Measurements from ENCODE around the gene OR2A1.
"Not testable (repeated sequence)": the region's sequence is repeated elsewhere in the genome, so short reads cannot be mapped to it uniquely, and the experiment has no call there.

Gene OR2A1

DNA sequence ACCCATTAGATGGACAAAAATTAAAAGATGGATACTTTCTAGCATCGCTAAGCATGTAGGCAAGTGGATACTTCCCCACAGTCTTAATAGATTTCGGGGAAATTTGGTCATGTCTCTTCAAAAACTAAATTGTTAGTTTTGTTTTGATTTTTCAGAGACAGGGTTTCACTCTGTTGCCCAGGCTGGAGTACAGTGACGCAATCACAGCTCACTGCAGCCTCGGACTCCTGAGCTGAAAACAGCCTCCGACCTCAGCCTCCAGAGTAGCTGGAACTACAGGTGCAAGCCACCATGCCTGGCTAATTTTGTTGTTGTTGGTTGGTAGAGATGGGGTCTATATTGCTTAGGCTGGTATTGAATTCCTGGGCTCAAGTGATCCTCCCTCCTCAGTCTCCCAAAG is 13.6 kb downstream of the OR2A1 start:
- not testable (repeated sequence) for DNase-seq (ENCODE audit: low spot score)

DNA sequence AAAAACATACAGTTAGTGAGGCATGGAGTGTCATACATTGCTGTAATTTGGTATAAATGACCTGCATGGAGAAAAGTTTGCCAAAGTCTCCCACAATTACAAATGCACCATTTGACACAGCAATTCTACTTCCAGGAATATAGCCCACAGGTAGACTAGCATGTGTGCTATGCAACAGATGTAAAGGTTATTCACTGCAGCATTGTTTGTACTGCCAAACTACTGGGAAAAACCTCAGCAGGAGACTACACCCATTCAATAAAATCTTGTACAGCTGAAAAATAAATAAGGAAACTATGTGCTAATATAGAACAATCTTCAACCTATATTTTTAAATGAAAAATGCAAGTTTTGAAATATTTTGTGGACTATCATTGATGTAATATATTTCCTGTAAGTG is 17.8 kb downstream of the OR2A1 start:
- not testable (repeated sequence) for DNase-seq (ENCODE audit: low spot score)

DNA sequence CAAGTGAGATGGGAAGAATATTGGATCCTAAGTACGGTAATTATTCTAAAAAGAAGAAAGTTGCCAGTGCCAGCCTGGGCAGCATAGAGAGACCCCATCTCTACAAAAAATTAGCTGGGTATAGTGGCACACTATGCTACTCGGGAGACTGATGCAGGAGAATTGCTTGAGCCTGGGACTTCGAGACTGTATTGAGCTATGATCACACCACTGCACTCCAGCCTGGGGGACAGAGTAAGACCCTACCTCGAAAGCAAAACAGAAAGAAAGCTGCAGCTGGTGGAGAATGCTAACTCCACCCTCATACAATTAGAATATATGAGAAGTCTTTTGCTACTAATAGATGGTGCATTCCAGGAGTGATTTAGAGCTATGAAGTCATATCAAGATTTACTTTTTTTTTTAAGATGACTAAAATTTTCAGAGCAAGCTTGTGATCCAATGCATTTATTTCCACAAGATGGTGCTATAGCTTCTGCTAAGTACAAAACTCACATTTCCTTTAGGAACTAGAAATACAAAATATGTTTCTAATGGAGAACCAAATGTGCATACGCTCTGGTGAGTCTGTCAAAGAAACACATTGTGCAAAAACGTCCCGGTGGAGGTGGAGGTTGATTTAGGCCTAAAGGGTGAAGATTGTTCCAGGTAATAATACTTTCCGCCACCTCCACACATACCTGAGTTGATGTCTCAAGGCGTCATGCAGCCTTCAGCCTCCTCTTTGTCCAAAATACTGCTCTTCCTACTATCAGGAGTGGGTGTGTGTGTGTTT is 19.2 kb downstream of the OR2A1 start:
- not testable (repeated sequence) for DNase-seq (ENCODE audit: low spot score)

DNA sequence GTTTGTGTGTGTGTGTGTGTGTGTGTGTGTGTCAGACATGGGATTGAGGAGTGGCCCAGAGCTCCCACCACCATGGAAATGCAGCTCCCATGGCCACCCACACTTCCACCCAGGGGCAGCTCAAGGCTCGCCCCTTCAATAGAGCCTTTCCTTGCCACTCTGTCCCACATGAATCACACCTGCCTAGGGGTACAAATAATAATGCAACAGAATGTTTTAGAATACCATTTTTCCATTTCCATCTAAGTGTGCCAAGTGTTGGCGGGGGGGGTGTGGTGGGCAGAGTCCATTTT is 19.7 kb downstream of the OR2A1 start:
- not testable (repeated sequence) for DNase-seq (ENCODE audit: low spot score)

DNA sequence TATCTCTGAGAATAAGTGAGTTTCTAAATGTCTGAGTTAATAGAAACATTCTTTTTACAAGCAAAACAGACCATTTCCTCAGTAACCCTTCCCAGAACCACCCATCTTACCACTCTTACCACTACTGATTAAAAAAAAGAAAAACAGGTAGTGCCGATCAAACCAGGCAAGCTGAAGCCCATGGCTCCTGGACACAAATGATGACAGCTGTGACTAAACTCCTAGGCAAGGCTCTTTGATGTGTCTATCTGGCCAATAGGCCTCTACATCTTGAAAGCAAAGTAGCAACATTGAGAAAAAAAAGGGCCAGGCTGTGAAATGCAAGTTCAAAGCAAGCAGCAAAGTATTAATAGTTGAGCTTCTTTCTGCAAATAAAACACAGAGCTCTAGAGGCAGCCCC is 36.4 kb downstream of the OR2A1 start:
- DNase-seq (ENCODE audit: low spot score), result not testable (repeated sequence)

DNA sequence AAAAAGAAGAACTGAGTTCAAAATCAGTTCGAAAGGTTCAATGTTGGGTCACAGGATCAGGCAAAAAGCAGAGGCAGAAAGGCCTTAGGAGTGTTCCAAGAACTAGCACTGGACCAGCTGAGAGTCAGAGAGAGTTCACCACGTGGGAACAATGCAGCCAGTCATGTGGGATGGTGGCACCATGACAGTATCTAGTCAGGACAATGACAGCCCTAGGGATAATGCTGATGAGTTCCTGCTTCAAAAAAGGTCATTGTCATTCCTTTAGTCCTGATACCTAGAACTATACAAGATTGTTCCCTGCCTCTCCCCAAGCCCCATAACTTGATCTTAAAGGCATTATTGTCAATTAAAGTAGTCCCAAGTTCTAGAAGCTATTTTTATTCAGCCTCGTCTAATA is 39.4 kb downstream of the OR2A1 start:
- DNase-seq (ENCODE audit: low spot score), result not testable (repeated sequence)

DNA sequence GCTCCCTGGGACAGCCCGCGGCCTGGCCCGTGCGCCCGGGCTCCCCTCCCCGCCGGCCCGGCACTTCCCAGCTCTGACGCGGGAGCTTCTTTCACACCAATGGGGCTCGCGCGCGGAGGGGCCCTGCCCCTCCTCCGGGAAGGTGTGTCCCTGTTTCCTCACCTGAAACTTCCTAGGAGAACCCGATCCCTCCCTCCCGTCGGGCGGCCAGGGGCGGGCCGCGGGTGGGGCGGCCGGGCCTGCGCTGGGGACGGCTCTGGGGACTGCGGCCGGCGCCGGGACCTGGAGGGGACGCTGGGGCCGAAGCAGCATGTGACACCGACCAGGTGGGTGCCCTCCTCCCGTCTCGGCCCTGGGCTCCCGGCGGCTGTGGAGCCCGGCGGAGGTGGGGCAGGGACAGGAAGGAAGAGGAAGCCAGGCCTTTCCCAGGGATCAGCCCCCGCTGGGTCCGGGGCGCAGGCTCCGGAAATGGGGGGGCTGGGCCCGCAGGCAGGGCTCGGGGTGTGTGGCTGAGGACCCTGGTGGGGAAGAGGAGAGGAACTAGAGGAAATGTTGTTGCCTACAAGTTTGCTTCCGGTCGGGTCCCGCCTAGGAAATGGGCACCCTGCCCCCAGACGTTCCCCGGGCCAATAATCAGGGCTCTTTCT is 43.1 kb downstream of the OR2A1 start, which contains the start of gene ARHGEF5:
Gene ARHGEF5, plus strand, starts transcription at position 227 of the 647 bp plus-strand sequence. CDS start 7,268 bp downstream, outside the sequence.
- DNase-seq (ENCODE audit: low spot score), result not testable (repeated sequence)

DNA sequence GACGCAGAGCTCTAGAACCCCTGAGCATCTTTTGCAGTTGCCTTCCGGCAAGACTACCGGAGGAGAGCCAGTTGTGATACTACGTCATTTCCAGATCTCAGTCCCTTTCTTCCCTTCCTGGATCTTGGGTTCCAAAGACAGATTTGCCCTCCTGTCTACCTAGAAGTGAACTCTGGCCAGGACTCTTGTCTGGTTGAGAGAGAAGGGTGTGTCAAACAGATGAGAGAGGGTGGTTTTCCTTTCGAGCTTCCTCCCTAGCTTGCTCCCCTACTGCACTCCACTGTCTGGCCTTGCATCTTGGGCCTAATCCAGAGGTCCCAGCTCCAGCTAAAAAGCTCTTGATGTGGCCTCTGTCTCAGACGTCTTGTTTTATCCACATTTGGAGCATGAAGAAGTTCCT is 44.0 kb downstream of the OR2A1 start:
- not testable (repeated sequence) for DNase-seq (ENCODE audit: low spot score)

DNA sequence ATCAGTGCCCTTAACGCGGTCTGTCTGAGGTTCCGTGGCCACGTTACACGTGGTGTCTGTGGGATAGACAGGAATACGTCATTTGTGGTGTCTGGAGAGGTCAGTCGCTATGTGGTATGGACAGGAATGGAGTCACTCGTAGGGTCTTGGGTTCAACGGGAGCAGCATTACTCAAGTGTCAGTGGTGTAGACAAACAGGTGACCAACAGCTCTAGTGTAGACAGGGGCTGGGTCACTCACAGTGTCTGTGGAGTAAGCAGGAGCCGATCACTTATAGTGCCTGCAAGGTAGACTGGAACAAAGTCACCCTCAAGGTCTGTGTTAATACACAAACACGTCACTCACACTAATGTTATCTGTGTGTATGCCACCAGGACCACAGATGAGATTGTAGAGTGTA is 44.6 kb downstream of the OR2A1 start:
- DNase-seq (ENCODE audit: low spot score), result not testable (repeated sequence)

DNA sequence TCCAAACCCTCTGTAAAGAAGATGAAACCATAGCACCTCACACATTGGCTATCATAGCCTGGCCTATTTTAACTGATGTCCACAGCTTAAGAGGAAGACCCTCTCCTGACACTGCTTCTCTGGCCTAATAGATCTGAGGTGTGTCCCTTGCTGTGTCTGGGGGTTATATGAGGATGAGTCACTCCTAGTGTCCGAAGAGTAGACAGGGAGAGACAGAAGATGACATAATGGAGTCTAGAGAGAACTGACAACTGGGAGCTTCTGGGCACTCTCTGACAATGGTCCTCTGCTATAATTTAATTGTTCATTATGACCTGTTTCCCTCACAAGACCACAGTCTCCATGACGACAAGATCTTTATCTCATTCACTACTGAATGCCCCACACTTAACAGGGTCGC is 49.8 kb downstream of the OR2A1 start:
- not testable (repeated sequence) for DNase-seq (ENCODE audit: low spot score)

DNA sequence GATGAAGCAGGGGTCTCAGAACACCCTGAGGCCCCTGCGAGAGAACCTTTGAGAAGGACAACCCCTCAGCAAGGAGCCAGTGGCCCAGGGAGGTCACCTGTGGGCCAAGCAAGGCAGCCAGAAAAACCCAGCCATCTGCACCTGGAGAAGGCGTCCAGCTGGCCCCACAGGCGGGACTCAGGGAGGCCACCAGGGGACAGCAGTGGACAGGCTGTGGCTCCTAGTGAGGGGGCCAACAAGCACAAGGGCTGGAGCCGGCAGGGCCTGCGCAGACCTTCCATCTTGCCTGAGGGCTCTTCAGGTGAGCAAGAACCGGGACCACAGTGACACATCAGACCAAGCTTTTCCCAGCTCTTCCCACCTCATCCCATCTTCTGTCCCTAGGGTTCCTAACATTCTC is 53.3 kb downstream of the OR2A1 start:
- not testable (repeated sequence) for DNase-seq (ENCODE audit: low spot score)

DNA sequence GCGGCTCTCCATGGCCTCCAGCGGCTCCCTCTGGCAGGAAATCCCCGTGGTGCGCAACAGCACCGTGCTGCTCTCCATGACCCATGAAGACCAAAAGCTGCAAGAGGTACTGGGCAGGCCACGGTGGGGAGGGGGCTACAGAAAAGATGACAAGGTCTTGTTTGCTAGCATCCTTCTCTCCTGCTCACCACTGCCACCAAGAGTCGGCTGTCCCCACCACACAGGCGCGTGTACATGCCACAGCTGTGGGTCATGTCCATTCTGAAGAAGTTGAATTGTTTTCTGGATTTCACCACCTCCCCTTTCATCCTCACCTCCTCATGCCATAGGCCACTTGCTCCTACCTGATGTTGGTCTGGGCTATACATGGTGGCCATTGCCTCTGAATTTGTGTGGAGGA is 55.0 kb downstream of the OR2A1 start:
- not testable (repeated sequence) for DNase-seq (ENCODE audit: low spot score)

DNA sequence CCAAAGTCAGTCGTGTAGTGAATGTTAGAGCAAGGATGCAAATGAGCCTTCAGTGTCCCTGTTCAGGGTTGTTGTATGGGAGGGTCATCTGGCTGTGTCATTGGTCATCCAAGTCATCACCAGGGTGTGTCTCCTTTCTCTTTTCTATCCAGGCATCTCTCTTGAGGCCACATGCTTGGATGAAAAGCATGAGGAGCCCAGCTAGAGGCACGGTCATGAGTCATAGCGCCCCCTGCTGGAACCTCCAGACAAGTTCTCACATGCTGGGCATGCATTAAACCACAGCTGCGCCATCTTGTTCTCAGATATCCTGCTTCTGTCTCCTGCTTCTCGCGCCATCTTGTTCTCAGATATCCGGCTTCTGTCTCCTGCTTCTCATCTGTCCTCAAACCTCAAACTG is 57.0 kb downstream of the OR2A1 start:
- not testable (repeated sequence) for DNase-seq (ENCODE audit: low spot score)
